ENCODE results near the gene PRKN. TPM values are rescaled to one million over a fixed set of nuclear protein-coding genes. Genes with fewer than 3 reads are reported as not detected.

PRKN gene
- total RNA-seq, 4 donors from 2014 or later, result 9.6 to 17.0 (median 11.6) TPM

GRCh38 chr6:161498359-161498758 is 1229.2 kb downstream of the PRKN start:
- no peak for TF ChIP-seq CTCF (IDR thresholded peaks at IDR 0.05; ENCODE audit: low read depth)

- TF ChIP-seq CTCF (IDR thresholded peaks at IDR 0.05; ENCODE audit: low read depth), result no peak
These were observed 1230.6 kb downstream of the PRKN start for GRCh38 chr6:161496941-161497340.

GRCh38 chr6:161494566-161494965 is 1233.0 kb downstream of the PRKN start:
- TF ChIP-seq CTCF (IDR thresholded peaks at IDR 0.05; ENCODE audit: low read depth), result no peak

- no peak for TF ChIP-seq CTCF (IDR thresholded peaks at IDR 0.05; ENCODE audit: low read depth)
These were observed 1233.9 kb downstream of the PRKN start for GRCh38 chr6:161493576-161494118.

GRCh38 chr6:161489626-161490306 is 1237.8 kb downstream of the PRKN start:
- no peak for TF ChIP-seq CTCF (IDR thresholded peaks at IDR 0.05; ENCODE audit: low read depth)

- TF ChIP-seq CTCF (IDR thresholded peaks at IDR 0.05; ENCODE audit: low read depth), result no peak
These were observed 1239.9 kb downstream of the PRKN start for GRCh38 chr6:161487694-161488093.

- no peak for TF ChIP-seq CTCF (IDR thresholded peaks at IDR 0.05; ENCODE audit: low read depth)
These were observed 1240.4 kb downstream of the PRKN start for GRCh38 chr6:161487217-161487531.
